ENCODE data around the gene NME4. TPM values are rescaled to one million over a fixed set of nuclear protein-coding genes. Genes with fewer than 3 reads are reported as not detected.

The NME4 gene
- total RNA-seq, 2 experiments from 2014 or later, result 15.6 to 17.3 TPM

Other genes starting within 250 kb of the NME4 start
- not detected for gene HBZ, start 244.6 kb upstream of the NME4 start, total RNA-seq
- gene HBM, start 231.2 kb upstream of the NME4 start, total RNA-seq, result not detected
- not detected for gene HBA2, start 224.3 kb upstream of the NME4 start, total RNA-seq
- not detected for gene HBA1, start 220.5 kb upstream of the NME4 start, total RNA-seq
- 1 to 10 TPM; 1.2 to 2.0 TPM for gene HBQ1, start 216.7 kb upstream of the NME4 start, total RNA-seq
- 10 to 100 TPM; 61.9 to 65.3 TPM for gene LUC7L, start 167.8 kb upstream of the NME4 start, total RNA-seq
- 10 to 100 TPM; 20.9 to 24.1 TPM for gene FAM234A, start 162.4 kb upstream of the NME4 start, total RNA-seq
- gene RGS11, start 121.3 kb upstream of the NME4 start, total RNA-seq, result not detected
- not detected for gene ARHGDIG, start 116.6 kb upstream of the NME4 start, total RNA-seq
- gene PDIA2, start 114.0 kb upstream of the NME4 start, total RNA-seq, result not detected
- gene AXIN1, start 44.5 kb upstream of the NME4 start, total RNA-seq, result 10 to 100 TPM; 23.9 to 24.6 TPM
- gene MRPL28, start 26.7 kb upstream of the NME4 start, total RNA-seq, result 10 to 100 TPM; 89.3 to 94.8 TPM
- gene PGAP6, start 15.2 kb upstream of the NME4 start, total RNA-seq, result 10 to 100 TPM; 22.8 to 24.1 TPM
- gene DECR2, start 4.7 kb downstream of the NME4 start, total RNA-seq, result 1 to 10 TPM; 7.0 to 8.2 TPM
- 10 to 100 TPM; 16.9 to 17.4 TPM for gene RAB11FIP3, start 28.4 kb downstream of the NME4 start, total RNA-seq
- 10 to 100 TPM; 86.4 to 91.3 TPM for gene CAPN15, start 130.5 kb downstream of the NME4 start, total RNA-seq
- gene PRR35, start 163.2 kb downstream of the NME4 start, total RNA-seq, result not detected
- gene NHLRC4, start 169.8 kb downstream of the NME4 start, total RNA-seq, result under 1 TPM; 0.54 to 0.76 TPM
- gene PIGQ, start 172.8 kb downstream of the NME4 start, total RNA-seq, result 10 to 100 TPM; 28.8 to 29.1 TPM
- 1 to 10 TPM; 7.2 to 7.6 TPM for gene RAB40C, start 192.9 kb downstream of the NME4 start, total RNA-seq
- gene WFIKKN1, start 233.8 kb downstream of the NME4 start, total RNA-seq, result under 1 TPM in 1 of 2 experiments, not detected in 1; 0.10 TPM
- 100 to 1,000 TPM; 127 to 128 TPM for gene METTL26, start 239.1 kb downstream of the NME4 start, total RNA-seq
- 10 to 100 TPM; 56.0 to 60.3 TPM for gene MCRIP2, start 244.6 kb downstream of the NME4 start, total RNA-seq

Measured in activated naive CD8-positive, alpha-beta T cell treated with anti-CD3 and anti-CD28 coated beads for 36 hours (primary cell).